Endodermal cell (in vitro differentiated cells): Measurements from ENCODE around the gene HNMT. TPM values are rescaled to one million over a fixed set of nuclear protein-coding genes. Genes with fewer than 3 reads are reported as not detected.

Source experiments
- DNase-seq: peaks from one replicate; pipeline ENCODE4 v3.0.0-alpha.2; 2017
- H3K27ac ChIP-seq: 2 replicates; pipeline ENCODE4 v1.5.1; 2013; ENCODE audit warnings: mild to moderate bottlenecking, low read depth, low read length, moderate library complexity
- H3K27me3 ChIP-seq: 2 replicates; pipeline ENCODE4 v1.6.1; 2013; ENCODE audit warnings: mild to moderate bottlenecking, low read length, moderate library complexity; ENCODE audit not compliant: insufficient read depth, control insufficient read depth, poor library complexity, severe bottlenecking
- H3K36me3 ChIP-seq: 2 replicates; pipeline ENCODE4 v1.7.0; 2013; ENCODE audit warnings: mild to moderate bottlenecking, low read length, moderate library complexity; ENCODE audit not compliant: control insufficient read depth, insufficient read depth
- H3K4me1 ChIP-seq: one replicate; pipeline ENCODE4 v1.7.0; 2013; ENCODE audit warnings: low read length; ENCODE audit not compliant: control insufficient read depth, insufficient read depth
- H3K4me3 ChIP-seq: 2 replicates; pipeline ENCODE4 v1.5.1; 2013; ENCODE audit warnings: mild to moderate bottlenecking, low read length, moderate library complexity
- H3K9ac ChIP-seq: 2 replicates; pipeline ENCODE4 v1.6.1; 2013; ENCODE audit warnings: mild to moderate bottlenecking, low read length, moderate library complexity; ENCODE audit not compliant: poor library complexity, severe bottlenecking; ENCODE audit errors: extremely low read depth
- H3K9me3 ChIP-seq: 2 replicates; pipeline ENCODE4 v1.6.1; 2013; ENCODE audit warnings: mild to moderate bottlenecking, low read length, moderate library complexity; ENCODE audit not compliant: control insufficient read depth
- H3K27ac Mint-ChIP-seq: 2 replicates; pipeline ENCODE4 v1.8.0; 2020; ENCODE audit warnings: mixed read lengths
- H3K27me3 Mint-ChIP-seq: 2 replicates; pipeline ENCODE4 v1.8.0; 2021; ENCODE audit warnings: mild to moderate bottlenecking, mixed read lengths; ENCODE audit not compliant: insufficient read depth
- H3K36me3 Mint-ChIP-seq: 2 replicates; pipeline ENCODE4 v1.8.0; 2020; ENCODE audit warnings: low read depth, mixed read lengths
- H3K4me1 Mint-ChIP-seq: 2 replicates; pipeline ENCODE4 v1.8.0; 2020; ENCODE audit warnings: mixed read lengths
- H3K4me3 Mint-ChIP-seq: 2 replicates; pipeline ENCODE4 v1.8.0; 2020; ENCODE audit warnings: mild to moderate bottlenecking, moderate library complexity, mixed read lengths
- H3K9me3 Mint-ChIP-seq: 2 replicates; pipeline ENCODE4 v1.8.0; 2020; ENCODE audit warnings: mild to moderate bottlenecking, mixed read lengths
- WGBS, 2 experiments: methylation state at CpG; one replicate each; pipeline versions ENCODE4 v1.1.5 to v1.1.7; 2013; ENCODE audit warnings: missing lambda C conversion rate in 2 of 2, mixed read lengths in 1 of 2; ENCODE audit not compliant: insufficient coverage in 1 of 2, insufficient read length in 1 of 2; 5-methylcytosine and 5-hydroxymethylcytosine counted together
- total RNA-seq, 2 donors: library from RNA; stranded (reverse); fragmentation: NEBNext Ultra II Directional in 1 of 2; extraction: Animal tissue kit (Norgen Biotek cat#: 25700) in 1 of 2; gene quantifications; 2 replicates in 1 of 2; 3 replicates in 1 of 2; pipeline ENCODE4 v1.2.1, GENCODE V29; 2021
- TF ChIP-seq, protein P1 (sequence below): fragments of 200-600 bp; sonication (generic); conservative IDR thresholded peaks from 2 replicates; pipeline ENCODE4 v1.5.0; 2021; ENCODE audit warnings: antibody characterized with exemption, mild to moderate bottlenecking

HNMT gene
- total RNA-seq, 2 donors from 2014 or later: 10.6 to 18.0 TPM

DNA sequence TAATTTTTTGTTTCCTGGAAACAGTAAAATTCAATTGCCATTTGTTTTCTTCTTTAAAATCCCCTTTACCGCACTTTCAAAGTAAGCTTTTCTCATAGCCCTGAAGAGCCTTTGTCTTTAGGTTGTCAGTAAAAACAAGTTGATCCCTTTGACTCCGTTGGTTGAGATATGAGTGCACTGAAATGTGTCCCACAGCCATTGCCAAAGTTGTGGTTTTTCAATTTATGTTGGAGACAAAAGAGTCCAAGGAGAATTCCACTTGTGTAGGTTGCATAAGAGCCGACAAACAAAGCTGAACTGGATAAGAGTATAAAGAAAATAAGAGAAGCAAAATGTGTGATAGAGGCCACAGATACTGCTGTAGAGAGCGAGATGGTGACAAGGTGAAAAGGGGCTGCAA is 26.1 kb upstream of the HNMT start:
- H3K27me3 ChIP-seq: no peaks in the 10 kb centered on the region
- no peak for DNase-seq
- no peak overlapping the region for H3K4me3 ChIP-seq
- H3K4me1 ChIP-seq: peaks cover 5% of the 10 kb centered on the region
- H3K4me3 Mint-ChIP-seq: no peak overlapping the region
- no peaks in the 10 kb centered on the region for H3K27me3 Mint-ChIP-seq
- TF ChIP-seq, protein P1, sequence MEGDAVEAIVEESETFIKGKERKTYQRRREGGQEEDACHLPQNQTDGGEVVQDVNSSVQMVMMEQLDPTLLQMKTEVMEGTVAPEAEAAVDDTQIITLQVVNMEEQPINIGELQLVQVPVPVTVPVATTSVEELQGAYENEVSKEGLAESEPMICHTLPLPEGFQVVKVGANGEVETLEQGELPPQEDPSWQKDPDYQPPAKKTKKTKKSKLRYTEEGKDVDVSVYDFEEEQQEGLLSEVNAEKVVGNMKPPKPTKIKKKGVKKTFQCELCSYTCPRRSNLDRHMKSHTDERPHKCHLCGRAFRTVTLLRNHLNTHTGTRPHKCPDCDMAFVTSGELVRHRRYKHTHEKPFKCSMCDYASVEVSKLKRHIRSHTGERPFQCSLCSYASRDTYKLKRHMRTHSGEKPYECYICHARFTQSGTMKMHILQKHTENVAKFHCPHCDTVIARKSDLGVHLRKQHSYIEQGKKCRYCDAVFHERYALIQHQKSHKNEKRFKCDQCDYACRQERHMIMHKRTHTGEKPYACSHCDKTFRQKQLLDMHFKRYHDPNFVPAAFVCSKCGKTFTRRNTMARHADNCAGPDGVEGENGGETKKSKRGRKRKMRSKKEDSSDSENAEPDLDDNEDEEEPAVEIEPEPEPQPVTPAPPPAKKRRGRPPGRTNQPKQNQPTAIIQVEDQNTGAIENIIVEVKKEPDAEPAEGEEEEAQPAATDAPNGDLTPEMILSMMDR: no peak
- H3K27ac Mint-ChIP-seq: no peak overlapping the region
- H3K36me3 Mint-ChIP-seq: no peaks in the 10 kb centered on the region
- no peak overlapping the region for H3K9ac ChIP-seq
- H3K4me1 Mint-ChIP-seq: peaks cover 31% of the 10 kb centered on the region
- no peaks in the 10 kb centered on the region for H3K36me3 ChIP-seq
- no peaks in the 10 kb centered on the region for H3K9me3 Mint-ChIP-seq
- peaks cover 6% of the 10 kb centered on the region for H3K9me3 ChIP-seq
- no peak overlapping the region for H3K27ac ChIP-seq
- 84 to 90% methylated on average over 3 to 4 of the region's 4 CpGs for WGBS, 2 experiments

DNA sequence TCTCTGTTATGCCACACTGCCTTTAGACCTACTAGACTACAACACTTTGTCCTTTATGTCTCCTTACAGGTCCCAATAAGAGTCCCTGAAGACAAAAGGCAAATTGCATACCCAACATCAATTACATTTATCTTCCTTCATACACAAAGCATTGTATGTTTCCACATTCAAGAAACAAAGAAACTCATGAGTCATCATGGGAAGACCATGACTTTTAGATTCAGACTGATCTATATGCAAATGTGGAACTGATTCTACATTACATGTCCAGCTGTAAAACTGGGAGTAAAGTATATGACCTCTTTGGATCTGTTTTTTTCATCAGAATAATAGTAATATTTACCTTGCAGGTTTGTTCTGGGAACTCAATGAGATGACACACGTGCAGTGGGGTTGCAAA is 25.2 kb upstream of the HNMT start:
- DNase-seq: no peak
- Mint-ChIP-seq H3K9me3 (no peaks in the 10 kb centered on the region), H3K4me1 (peaks cover 36% of the 10 kb centered on the region), H3K27ac (no peak overlapping the region), H3K27me3 (no peaks in the 10 kb centered on the region), H3K4me3 (no peak overlapping the region), H3K36me3 (no peaks in the 10 kb centered on the region)
- Histone ChIP-seq H3K4me1 (peaks cover 5% of the 10 kb centered on the region), H3K4me3 (no peak overlapping the region), H3K27me3 (no peaks in the 10 kb centered on the region), H3K36me3 (no peaks in the 10 kb centered on the region), H3K9me3 (peaks cover 6% of the 10 kb centered on the region), H3K9ac (no peak overlapping the region), H3K27ac (no peak overlapping the region)
- 86 to 88% methylated on average over 1 of the region's 1 CpG for WGBS, 2 experiments
- TF ChIP-seq, protein P1: no peak

DNA sequence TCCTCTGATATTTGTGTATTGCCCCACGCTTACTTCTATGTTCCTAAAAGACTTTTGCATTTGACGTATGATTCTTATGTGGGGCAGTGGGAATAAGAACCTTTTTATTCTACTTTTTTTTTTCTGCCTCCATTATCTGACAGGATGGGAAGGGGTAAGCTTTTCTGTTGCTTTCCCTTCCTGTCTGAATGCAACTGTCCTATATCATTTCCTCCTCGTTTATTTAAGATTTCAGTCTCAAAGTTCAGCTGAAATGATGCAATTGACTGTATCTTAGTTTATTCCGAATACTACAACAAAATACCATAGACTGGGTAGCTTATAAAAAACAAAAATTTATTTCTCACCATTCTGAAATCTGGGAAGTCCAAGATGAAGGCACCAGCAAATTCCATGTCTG is 24.1 kb upstream of the HNMT start:
- 83 to 93% methylated on average over 1 to 4 of the region's 4 CpGs for WGBS, 2 experiments
- TF ChIP-seq, protein P1: no peak
- Mint-ChIP-seq H3K27ac (no peak overlapping the region), H3K36me3 (no peaks in the 10 kb centered on the region), H3K27me3 (no peaks in the 10 kb centered on the region), H3K4me3 (no peak overlapping the region), H3K4me1 (peaks cover 44% of the 10 kb centered on the region), H3K9me3 (no peaks in the 10 kb centered on the region)
- H3K4me1 ChIP-seq: peaks cover 5% of the 10 kb centered on the region
- H3K4me3 ChIP-seq: no peak overlapping the region
- DNase-seq: no peak
- no peak overlapping the region for H3K27ac ChIP-seq
- no peaks in the 10 kb centered on the region for H3K9me3 ChIP-seq
- H3K9ac ChIP-seq: no peak overlapping the region
- H3K27me3 ChIP-seq: no peaks in the 10 kb centered on the region
- no peaks in the 10 kb centered on the region for H3K36me3 ChIP-seq
